ENCODE data around the gene SRSF3. TPM values are rescaled to one million over a fixed set of nuclear protein-coding genes. Genes with fewer than 3 reads are reported as not detected.

SRSF3 gene
- total and polyA plus RNA-seq, 9 of the 15 experiments (the other 6 are each of a cell fraction or from before 2014, with no cell fraction given): 337 to 1,200 (median 518) TPM

GRCh38 chr6:36649701-36650484 is 55.7 kb downstream of the SRSF3 start (continued):
- 0 out of 4 replicates have a peak, but pooled peaks of 1 of the 2 experiments have one; percentile 55 for TF ChIP-seq ZNF318 (IDR thresholded peaks at IDR 0.05; ENCODE audit: borderline replicate concordance in 1 of 2, low read depth in 1 of 2)
- no peak for TF ChIP-seq CHD2 (IDR thresholded peaks at IDR 0.05; ENCODE audit: low read depth, low read length)
- peak in 1 of 2 experiments; percentile 44; a peak in 1 of 4 replicates for TF ChIP-seq TEAD1 (CRISPR knock-in tag; IDR thresholded peaks at IDR 0.05)
- TF ChIP-seq C11orf30 (IDR thresholded peaks at IDR 0.05; ENCODE audit: low read depth): peak; percentile 47; the same call in 1 of the 2 replicates
- TF ChIP-seq RCOR1 (IDR thresholded peaks at IDR 0.05; ENCODE audit: borderline replicate concordance in 1 of 2, low read depth in 2 of 2, low read length in 2 of 2): peak in 1 of 2 experiments; percentile 5; a peak in 1 of 4 replicates
- no peak; the same call in 1 of the 2 replicates for TF ChIP-seq ZNF316 (IDR thresholded peaks at IDR 0.05)
- no peak; the same call in 1 of the 2 replicates for TF ChIP-seq MTA1 (IDR thresholded peaks at IDR 0.05; ENCODE audit: borderline replicate concordance)
- TF ChIP-seq ZFP36 (IDR thresholded peaks at IDR 0.05; ENCODE audit: low read depth, low read length, partially characterized antibody): peak; percentile 14
- TF ChIP-seq RB1 (IDR thresholded peaks at IDR 0.05; ENCODE audit: low read depth): no peak
- TF ChIP-seq ZNF699 (CRISPR knock-in tag; IDR thresholded peaks at IDR 0.05; ENCODE audit: insufficient replicate concordance): no peak
- 0 out of 2 replicates have a peak, but pooled peaks have one; percentile 42 for TF ChIP-seq ZNF175 (CRISPR knock-in tag; IDR thresholded peaks at IDR 0.05; ENCODE audit: low read depth)
- 0 out of 2 replicates have a peak, but pooled peaks have one; percentile 27 for TF ChIP-seq FOXP1 (CRISPR knock-in tag; IDR thresholded peaks at IDR 0.05)
- TF ChIP-seq ZSCAN32 (CRISPR knock-in tag; IDR thresholded peaks at IDR 0.05): peak; percentile 94
- TF ChIP-seq ZNF395 (CRISPR knock-in tag; IDR thresholded peaks at IDR 0.05): 0 out of 2 replicates have a peak, but pooled peaks have one; percentile 5
- TF ChIP-seq MEIS2 (IDR thresholded peaks at IDR 0.05; ENCODE audit: partially characterized antibody): peak; percentile 44
- TF ChIP-seq IRF9 (tag; IDR thresholded peaks at IDR 0.05): peak; percentile 91
